ENCODE data around the gene CECR2.

DNA sequence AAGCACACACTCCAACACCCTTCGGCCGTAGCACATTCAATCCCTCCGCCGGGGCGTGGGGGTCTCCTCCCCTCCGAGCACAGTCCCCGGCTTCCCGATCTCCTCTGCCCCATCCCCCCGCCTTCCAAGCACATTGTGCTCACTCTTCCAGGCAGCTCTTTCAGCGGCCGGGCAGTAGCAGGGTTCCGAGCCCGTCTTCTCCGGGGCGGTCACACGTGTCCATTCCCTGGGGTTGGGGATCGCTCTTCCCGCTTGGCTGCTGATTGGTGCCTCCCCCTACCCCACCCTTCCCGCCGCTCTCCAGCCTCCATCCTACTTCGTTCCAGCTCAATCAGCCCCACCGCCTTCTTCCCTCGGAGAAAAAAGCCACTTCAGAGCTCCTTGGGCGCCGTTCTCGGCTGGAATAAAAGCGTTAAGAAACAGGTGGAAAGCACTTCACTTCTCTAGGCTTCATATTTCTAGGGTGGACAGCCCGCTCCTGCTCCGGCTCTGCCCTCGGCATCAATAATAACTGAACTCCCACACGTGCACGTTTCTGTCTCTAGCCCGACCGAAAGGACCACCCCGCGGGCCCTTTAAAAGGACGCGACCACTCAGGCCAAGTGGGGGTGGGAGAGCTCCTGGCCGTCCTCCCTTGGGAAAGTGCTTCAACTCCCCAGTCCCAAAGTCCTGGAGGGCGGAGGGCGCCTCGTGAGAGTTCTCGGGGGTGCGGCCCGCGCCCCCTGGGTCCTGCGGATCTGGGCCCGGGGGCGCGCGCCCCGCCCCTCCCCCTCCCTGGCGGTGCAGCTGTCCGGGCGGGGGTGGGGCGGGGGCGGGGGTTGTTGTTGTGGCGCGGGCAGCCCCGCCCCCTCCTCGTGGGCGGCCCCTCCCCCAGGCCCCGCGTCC, 464 bp upstream of the CECR2 start:
- TF ChIP-seq MYC (IDR thresholded peaks at IDR 0.05; ENCODE audit: insufficient read depth, insufficient read length, insufficient replicate concordance, low read length, severe bottlenecking) (no peak), E2F4 (IDR thresholded peaks at IDR 0.05; ENCODE audit: low read depth, low read length) (no peak), SP1 (IDR thresholded peaks at IDR 0.05; ENCODE audit: low read depth, low read length) (no peak), RCOR1 (conservative IDR thresholded peaks at IDR 0.05; ENCODE audit: low read depth, low read length) (no peak), SPI1 (IDR thresholded peaks at IDR 0.05; ENCODE audit: borderline replicate concordance, insufficient read depth, low read depth, low read length) (no peak), DPF2 (IDR thresholded peaks at IDR 0.05) (no peak), CREB1 (IDR thresholded peaks at IDR 0.05; ENCODE audit: low read depth) (no peak), MAX (IDR thresholded peaks at IDR 0.05; ENCODE audit: low read depth, low read length) (no peak)
- TF ChIP-seq, protein P1, sequence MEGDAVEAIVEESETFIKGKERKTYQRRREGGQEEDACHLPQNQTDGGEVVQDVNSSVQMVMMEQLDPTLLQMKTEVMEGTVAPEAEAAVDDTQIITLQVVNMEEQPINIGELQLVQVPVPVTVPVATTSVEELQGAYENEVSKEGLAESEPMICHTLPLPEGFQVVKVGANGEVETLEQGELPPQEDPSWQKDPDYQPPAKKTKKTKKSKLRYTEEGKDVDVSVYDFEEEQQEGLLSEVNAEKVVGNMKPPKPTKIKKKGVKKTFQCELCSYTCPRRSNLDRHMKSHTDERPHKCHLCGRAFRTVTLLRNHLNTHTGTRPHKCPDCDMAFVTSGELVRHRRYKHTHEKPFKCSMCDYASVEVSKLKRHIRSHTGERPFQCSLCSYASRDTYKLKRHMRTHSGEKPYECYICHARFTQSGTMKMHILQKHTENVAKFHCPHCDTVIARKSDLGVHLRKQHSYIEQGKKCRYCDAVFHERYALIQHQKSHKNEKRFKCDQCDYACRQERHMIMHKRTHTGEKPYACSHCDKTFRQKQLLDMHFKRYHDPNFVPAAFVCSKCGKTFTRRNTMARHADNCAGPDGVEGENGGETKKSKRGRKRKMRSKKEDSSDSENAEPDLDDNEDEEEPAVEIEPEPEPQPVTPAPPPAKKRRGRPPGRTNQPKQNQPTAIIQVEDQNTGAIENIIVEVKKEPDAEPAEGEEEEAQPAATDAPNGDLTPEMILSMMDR (IDR thresholded peaks at IDR 0.05 in 2 of 3, conservative IDR thresholded peaks at IDR 0.05 in 1 of 3; ENCODE audit: control insufficient read depth in 2 of 3, extremely low read depth in 1 of 3, insufficient read depth in 1 of 3, low read depth in 3 of 3, low read length in 3 of 3): no peak
- TF ChIP-seq, protein P2, sequence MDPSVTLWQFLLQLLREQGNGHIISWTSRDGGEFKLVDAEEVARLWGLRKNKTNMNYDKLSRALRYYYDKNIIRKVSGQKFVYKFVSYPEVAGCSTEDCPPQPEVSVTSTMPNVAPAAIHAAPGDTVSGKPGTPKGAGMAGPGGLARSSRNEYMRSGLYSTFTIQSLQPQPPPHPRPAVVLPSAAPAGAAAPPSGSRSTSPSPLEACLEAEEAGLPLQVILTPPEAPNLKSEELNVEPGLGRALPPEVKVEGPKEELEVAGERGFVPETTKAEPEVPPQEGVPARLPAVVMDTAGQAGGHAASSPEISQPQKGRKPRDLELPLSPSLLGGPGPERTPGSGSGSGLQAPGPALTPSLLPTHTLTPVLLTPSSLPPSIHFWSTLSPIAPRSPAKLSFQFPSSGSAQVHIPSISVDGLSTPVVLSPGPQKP (IDR thresholded peaks at IDR 0.05; ENCODE audit: low read depth, low read length): no peak
